SK-N-SH treated with all-trans-retinoic acid at 6 μM for 48 hours (cell line): ENCODE data around the gene APBA2.

Source experiments
- ATAC-seq: fragments of 200-7000 bp; cut with Tn5 transposase; 3 replicates; pipeline ENCODE4 v1.9.1; 2020; ENCODE audit warnings: mild to moderate bottlenecking, moderate library complexity
- ARNTL ChIP-seq: fragments of 450-650 bp; formaldehyde crosslinking; IDR thresholded peaks from 2 replicates; pipeline ENCODE4 v1.5.0; 2020; ENCODE audit warnings: low read depth, mild to moderate bottlenecking, moderate library complexity, borderline replicate concordance
- BACH2 ChIP-seq: fragments of 250-450 bp; sonication (Bioruptor Pico); IDR thresholded peaks from 2 replicates; pipeline ENCODE4 v1.9.0; 2021; ENCODE audit warnings: mild to moderate bottlenecking, borderline replicate concordance
- CREB5 ChIP-seq: fragments of 250-450 bp; sonication (Bioruptor Pico); IDR thresholded peaks from 2 replicates; pipeline ENCODE4 v1.5.1; 2020; ENCODE audit warnings: low read depth, mild to moderate bottlenecking, moderate library complexity
- CSDC2 ChIP-seq: fragments of 250-450 bp; sonication (Bioruptor Pico); IDR thresholded peaks from 2 replicates; pipeline ENCODE4 v1.5.0; 2020; ENCODE audit warnings: mild to moderate bottlenecking, moderate library complexity
- CSRNP3 ChIP-seq: fragments of 250-450 bp; sonication (Bioruptor Pico); IDR thresholded peaks from 2 replicates; pipeline ENCODE4 v1.5.1; 2021; ENCODE audit warnings: mild to moderate bottlenecking, moderate library complexity
- ESRRG ChIP-seq: fragments of 250-450 bp; sonication (Bioruptor Pico); IDR thresholded peaks from 2 replicates; pipeline ENCODE4 v1.6.1; 2021; ENCODE audit warnings: mild to moderate bottlenecking
- GLIS3 ChIP-seq: fragments of 250-450 bp; sonication (Bioruptor Pico); IDR thresholded peaks from 2 replicates; pipeline ENCODE4 v1.5.0; 2020; ENCODE audit warnings: mild to moderate bottlenecking, moderate library complexity
- ISL1 ChIP-seq: fragments of 250-450 bp; sonication (Bioruptor Pico); IDR thresholded peaks from 2 replicates; pipeline ENCODE4 v2.1.2; 2022; ENCODE audit warnings: mild to moderate bottlenecking, moderate library complexity
- OSR1 ChIP-seq: fragments of 250-450 bp; sonication (Bioruptor Pico); IDR thresholded peaks from 2 replicates; pipeline ENCODE4 v1.8.0; 2022; ENCODE audit warnings: moderate library complexity, mild to moderate bottlenecking, inconsistent platforms
- PATZ1 ChIP-seq: fragments of 250-450 bp; sonication (Bioruptor Pico); IDR thresholded peaks from 2 replicates; pipeline ENCODE4 v1.8.0; 2020; ENCODE audit warnings: mild to moderate bottlenecking, moderate library complexity, borderline replicate concordance
- POU6F1 ChIP-seq: fragments of 250-450 bp; sonication (Bioruptor Pico); IDR thresholded peaks from 2 replicates; pipeline ENCODE4 v1.8.0; 2021; ENCODE audit warnings: low read depth, mild to moderate bottlenecking, moderate library complexity, borderline replicate concordance
- PPARA ChIP-seq: fragments of 250-450 bp; sonication (Bioruptor Pico); IDR thresholded peaks from 2 replicates; pipeline ENCODE4 v1.5.0; 2020; ENCODE audit warnings: mild to moderate bottlenecking, borderline replicate concordance
- RARB ChIP-seq: fragments of 250-450 bp; sonication (Bioruptor Pico); IDR thresholded peaks from 2 replicates; pipeline ENCODE4 v1.8.0; 2021; ENCODE audit warnings: mild to moderate bottlenecking, moderate library complexity
- SNAI2 ChIP-seq: fragments of 250-450 bp; sonication (Bioruptor Pico); IDR thresholded peaks from 2 replicates; pipeline ENCODE4 v1.5.0; 2020; ENCODE audit warnings: mild to moderate bottlenecking, moderate library complexity
- TOX ChIP-seq: fragments of 250-450 bp; sonication (Bioruptor Pico); IDR thresholded peaks from 2 replicates; pipeline ENCODE4 v1.8.0; 2021; ENCODE audit warnings: mild to moderate bottlenecking, moderate library complexity, borderline replicate concordance
- TSHZ2 ChIP-seq: fragments of 250-450 bp; sonication (Bioruptor Pico); IDR thresholded peaks from 2 replicates; pipeline ENCODE4 v1.5.0; 2020; ENCODE audit warnings: mild to moderate bottlenecking, moderate library complexity
- ZC3H10 ChIP-seq: fragments of 250-450 bp; sonication (Bioruptor Pico); IDR thresholded peaks from 2 replicates; pipeline ENCODE4 v1.5.1; 2021; ENCODE audit warnings: mild to moderate bottlenecking, moderate library complexity
- ZFP3 ChIP-seq: fragments of 250-450 bp; sonication (Bioruptor Pico); IDR thresholded peaks from 2 replicates; pipeline ENCODE4 v1.5.0; 2020; ENCODE audit warnings: mild to moderate bottlenecking, moderate library complexity
- ZFP30 ChIP-seq: fragments of 450-650 bp; formaldehyde crosslinking; IDR thresholded peaks from 2 replicates; pipeline ENCODE4 v1.5.0; 2022; ENCODE audit warnings: mild to moderate bottlenecking, moderate library complexity
- ZNF565 ChIP-seq: fragments of 450-650 bp; formaldehyde crosslinking; conservative IDR thresholded peaks from 2 replicates; pipeline ENCODE4 v1.5.0; 2020; ENCODE audit warnings: low read depth, mild to moderate bottlenecking, moderate library complexity
- ZNF70 ChIP-seq: fragments of 450-650 bp; formaldehyde crosslinking; IDR thresholded peaks from 2 replicates; pipeline ENCODE4 v1.5.0; 2020; ENCODE audit warnings: mild to moderate bottlenecking, moderate library complexity

The APBA2 gene

GRCh38 chr15:29071882-29072273 is 186.1 kb downstream of the APBA2 start:
- no peak for ATAC-seq
- TF ChIP-seq TSHZ2 (CRISPR knock-in tag) (no peak), POU6F1 (no peak), ZFP30 (CRISPR knock-in tag) (no peak), ISL1 (CRISPR knock-in tag) (no peak), CREB5 (no peak), ZC3H10 (CRISPR knock-in tag) (no peak), PATZ1 (no peak), GLIS3 (CRISPR knock-in tag) (no peak), OSR1 (no peak), CSDC2 (CRISPR knock-in tag) (no peak), ARNTL (CRISPR knock-in tag) (no peak), ESRRG (no peak), ZNF565 (CRISPR knock-in tag) (no peak), SNAI2 (CRISPR knock-in tag) (no peak), RARB (CRISPR knock-in tag) (no peak), TOX (CRISPR knock-in tag) (no peak), PPARA (no peak), ZNF70 (CRISPR knock-in tag) (no peak)

- TF ChIP-seq PATZ1 (no peak), POU6F1 (no peak), ARNTL (CRISPR knock-in tag) (no peak), ZFP3 (no peak), ESRRG (no peak), BACH2 (CRISPR knock-in tag) (no peak)
- TF ChIP-seq, all 23 proteins: peak for 0
- ATAC-seq: no peak
Measured at GRCh38 chr15:29072444-29072843, 186.7 kb downstream of the APBA2 start.

GRCh38 chr15:29074045-29074444 is 188.3 kb downstream of the APBA2 start:
- TF ChIP-seq ZFP3 (no peak), BACH2 (CRISPR knock-in tag) (no peak), ISL1 (CRISPR knock-in tag) (no peak), GLIS3 (CRISPR knock-in tag) (no peak), CSRNP3 (CRISPR knock-in tag) (no peak), RARB (CRISPR knock-in tag) (no peak), ZC3H10 (CRISPR knock-in tag) (no peak), ZNF70 (CRISPR knock-in tag) (no peak)
- TF ChIP-seq, all 23 proteins: peak for 0
- ATAC-seq: no peak
